ENCODE results near the gene DGAT2.

DGAT2 gene

GRCh38 chr11:75779960-75780359 lies 11.4 kb downstream of the DGAT2 start:
- H3K4me3 ChIP-seq (ENCODE audit: low read depth, low read length): no peak overlapping the region
- TF ChIP-seq MYC (IDR thresholded peaks at IDR 0.05; ENCODE audit: low read depth, low read length) (no peak), POLR2A (IDR thresholded peaks at IDR 0.05; ENCODE audit: extremely low read depth, insufficient read length) (no peak), MAX (IDR thresholded peaks at IDR 0.05; ENCODE audit: low read depth, low read length) (no peak), CTCF (IDR thresholded peaks at IDR 0.05; ENCODE audit: low read depth, low read length) (no peak)
- DNase-seq (ENCODE audit: low read depth): no peak

- H3K4me3 ChIP-seq (ENCODE audit: low read depth, low read length): no peak overlapping the region
- TF ChIP-seq MYC (IDR thresholded peaks at IDR 0.05; ENCODE audit: low read depth, low read length): no peak
- TF ChIP-seq POLR2A (IDR thresholded peaks at IDR 0.05; ENCODE audit: extremely low read depth, insufficient read length): no peak
- no peak for TF ChIP-seq MAX (IDR thresholded peaks at IDR 0.05; ENCODE audit: low read depth, low read length)
- TF ChIP-seq CTCF (IDR thresholded peaks at IDR 0.05; ENCODE audit: low read depth, low read length): no peak
- DNase-seq (ENCODE audit: low read depth): no peak
These were observed 12.3 kb downstream of the DGAT2 start for GRCh38 chr11:75780888-75781287.

GRCh38 chr11:75781296-75781695 lies 12.7 kb downstream of the DGAT2 start:
- DNase-seq (ENCODE audit: low read depth): no peak
- TF ChIP-seq CTCF (IDR thresholded peaks at IDR 0.05; ENCODE audit: low read depth, low read length) (no peak), MAX (IDR thresholded peaks at IDR 0.05; ENCODE audit: low read depth, low read length) (no peak), POLR2A (IDR thresholded peaks at IDR 0.05; ENCODE audit: extremely low read depth, insufficient read length) (no peak), MYC (IDR thresholded peaks at IDR 0.05; ENCODE audit: low read depth, low read length) (no peak)
- no peak overlapping the region for H3K4me3 ChIP-seq (ENCODE audit: low read depth, low read length)

- TF ChIP-seq MYC (IDR thresholded peaks at IDR 0.05; ENCODE audit: low read depth, low read length) (no peak), CTCF (IDR thresholded peaks at IDR 0.05; ENCODE audit: low read depth, low read length) (no peak), MAX (IDR thresholded peaks at IDR 0.05; ENCODE audit: low read depth, low read length) (no peak), POLR2A (IDR thresholded peaks at IDR 0.05; ENCODE audit: extremely low read depth, insufficient read length) (no peak)
- no peak for DNase-seq (ENCODE audit: low read depth)
- H3K4me3 ChIP-seq (ENCODE audit: low read depth, low read length): no peak overlapping the region
These were observed 13.3 kb downstream of the DGAT2 start for GRCh38 chr11:75781831-75782230.

GRCh38 chr11:75782540-75783263 lies 14.1 kb downstream of the DGAT2 start:
- no peak overlapping the region for H3K4me3 ChIP-seq (ENCODE audit: low read depth, low read length)
- no peak for DNase-seq (ENCODE audit: low read depth)
- no peak for TF ChIP-seq CTCF (IDR thresholded peaks at IDR 0.05; ENCODE audit: low read depth, low read length)
- TF ChIP-seq MYC (IDR thresholded peaks at IDR 0.05; ENCODE audit: low read depth, low read length): no peak
- TF ChIP-seq POLR2A (IDR thresholded peaks at IDR 0.05; ENCODE audit: extremely low read depth, insufficient read length): no peak
- no peak for TF ChIP-seq MAX (IDR thresholded peaks at IDR 0.05; ENCODE audit: low read depth, low read length)
